ENCODE results near the gene SSH3. TPM values are rescaled to one million over a fixed set of nuclear protein-coding genes. Genes with fewer than 3 reads are reported as not detected.
"Not testable (repeated sequence)": the region's sequence is repeated elsewhere in the genome, so short reads cannot be mapped to it uniquely, and the experiment has no call there.

Gene SSH3
- total RNA-seq, 2 experiments from 2014 or later: 15.4 to 19.0 TPM

- no peak for DNase-seq
- H3K4me1 Mint-ChIP-seq: peaks cover 44% of the 10 kb centered on the region
- no peaks in the 10 kb centered on the region for H3K9me3 Mint-ChIP-seq
- CTCF ChIA-PET: no interaction called here
- H3K36me3 Mint-ChIP-seq (ENCODE audit: low read depth): no peaks in the 10 kb centered on the region
- no peak overlapping the region for H3K4me3 Mint-ChIP-seq
- peak overlapping the region; percentile 89 for H3K27ac Mint-ChIP-seq
- POLR2A ChIA-PET: interaction anchor here (0.9 to 3.2 kb wide), 5 partner anchors 8 to 49 kb away, joined by 3 to 8 read pairs (median 3); partner anchors contain the start of gene SSH3
- no peaks in the 10 kb centered on the region for H3K27me3 Mint-ChIP-seq
Measured at GRCh38 chr11:67311556-67312082, 8.3 kb downstream of the SSH3 start.

- H3K36me3 Mint-ChIP-seq (ENCODE audit: low read depth): no peaks in the 10 kb centered on the region
- peak overlapping the region; percentile 89 for H3K27ac Mint-ChIP-seq
- CTCF ChIA-PET: interaction anchor here (1.0 to 5.5 kb wide), 2 partner anchors 9 to 49 kb away, joined by 3 to 69 read pairs; partner anchors contain the start of gene SSH3
- H3K4me3 Mint-ChIP-seq: peak overlapping the region; percentile 31
- peak; percentile 62 for DNase-seq
- no peaks in the 10 kb centered on the region for H3K27me3 Mint-ChIP-seq
- H3K9me3 Mint-ChIP-seq: no peaks in the 10 kb centered on the region
- POLR2A ChIA-PET: interaction anchor here (1.2 to 3.2 kb wide), 5 partner anchors 8 to 50 kb away, joined by 3 to 8 read pairs (median 6); partner anchors contain the start of gene SSH3
- peaks cover 47% of the 10 kb centered on the region for H3K4me1 Mint-ChIP-seq
Measured at GRCh38 chr11:67312187-67313021, 9.1 kb downstream of the SSH3 start.

GRCh38 chr11:67313125-67313890 is 10.0 kb downstream of the SSH3 start:
- POLR2A ChIA-PET: interaction anchor here (0.9 to 6.3 kb wide), 6 partner anchors 9 to 48 kb away, joined by 4 to 53 read pairs (median 6); partner anchors contain the start of genes ANKRD13D and SSH3
- no peak for DNase-seq
- CTCF ChIA-PET: interaction anchor here (1.0 to 5.5 kb wide), 4 partner anchors 10 to 60 kb away, joined by 3 to 69 read pairs (median 4); partner anchors contain the start of gene SSH3
- Mint-ChIP-seq H3K27me3 (no peaks in the 10 kb centered on the region), H3K9me3 (no peaks in the 10 kb centered on the region), H3K4me3 (no peak overlapping the region), H3K36me3 (ENCODE audit: low read depth) (peaks cover 4% of the 10 kb centered on the region), H3K27ac (peak overlapping the region; percentile 89), H3K4me1 (peaks cover 52% of the 10 kb centered on the region)

GRCh38 chr11:67314218-67314617 is 10.9 kb downstream of the SSH3 start:
- Mint-ChIP-seq H3K36me3 (ENCODE audit: low read depth) (peaks cover 4% of the 10 kb centered on the region), H3K4me1 (peaks cover 58% of the 10 kb centered on the region), H3K27ac (no peak overlapping the region), H3K4me3 (no peak overlapping the region), H3K27me3 (no peaks in the 10 kb centered on the region), H3K9me3 (no peaks in the 10 kb centered on the region)
- ChIA-PET POLR2A (interaction anchor here (1.4 to 6.3 kb wide), 5 partner anchors 10 to 49 kb away, joined by 4 to 53 read pairs (median 8); partner anchors contain the start of gene ANKRD13D), CTCF (interaction anchor here (1.0 to 5.5 kb wide), 6 partner anchors 37 to 61 kb away, joined by 3 to 69 read pairs (median 4); no protein-coding TSS in a partner anchor)
- DNase-seq: no peak

- H3K4me3 Mint-ChIP-seq: peak overlapping the region; percentile 43
Measured at GRCh38 chr11:67315325-67315909, 12.1 kb downstream of the SSH3 start.

DNA sequence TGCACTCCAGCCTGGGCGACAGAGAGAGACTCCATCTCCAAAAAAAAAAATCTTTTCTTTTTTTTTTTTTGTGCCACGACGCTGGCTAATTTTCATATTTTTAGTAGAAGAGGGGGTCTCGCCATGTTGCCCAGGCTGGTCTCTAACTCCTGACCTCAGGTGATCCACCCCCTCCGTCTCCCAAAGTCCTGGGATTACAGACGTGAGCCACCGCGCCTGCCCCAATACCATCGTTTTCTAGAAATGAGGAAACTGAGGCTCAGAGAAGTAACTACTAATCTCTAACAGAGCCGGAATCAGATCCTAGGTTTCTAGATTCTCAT is 13.5 kb downstream of the SSH3 start:
- no peaks in the 10 kb centered on the region for H3K9me3 Mint-ChIP-seq

More at GRCh38 chr11:67315325-67315909, 12.1 kb downstream of the SSH3 start:
- Mint-ChIP-seq H3K27me3 (no peaks in the 10 kb centered on the region), H3K36me3 (ENCODE audit: low read depth) (peaks cover 4% of the 10 kb centered on the region), H3K9me3 (no peaks in the 10 kb centered on the region), H3K4me1 (peaks cover 58% of the 10 kb centered on the region), H3K27ac (peak overlapping the region; percentile 56)
- no peak for DNase-seq
- ChIA-PET CTCF (interaction anchor here (1.0 to 5.5 kb wide), 7 partner anchors 12 to 52 kb away, joined by 3 to 69 read pairs (median 5); partner anchors contain the start of gene SSH3), POLR2A (interaction anchor here (1.7 to 6.3 kb wide), 4 partner anchors 27 to 196 kb away, joined by 5 to 53 read pairs (median 18); partner anchors contain the start of genes ANKRD13D and KDM2A)

GRCh38 chr11:67317205-67317887 is 14.0 kb downstream of the SSH3 start:
- peaks cover 44% of the 10 kb centered on the region for H3K4me1 Mint-ChIP-seq
- H3K27ac Mint-ChIP-seq: peak overlapping the region; percentile 96
- ChIA-PET POLR2A (interaction anchor here (0.6 to 6.3 kb wide), 21 partner anchors 9 to 198 kb away, joined by 3 to 53 read pairs (median 6); partner anchors contain the start of genes ANKRD13D, GRK2, KDM2A and POLD4), CTCF (interaction anchor here (0.6 to 5.5 kb wide), 23 partner anchors 9 to 297 kb away, joined by 3 to 69 read pairs (median 6); partner anchors contain the start of genes ANKRD13D, GRK2, KDM2A and POLD4)
- no peaks in the 10 kb centered on the region for H3K9me3 Mint-ChIP-seq
- no peaks in the 10 kb centered on the region for H3K27me3 Mint-ChIP-seq
- H3K4me3 Mint-ChIP-seq: peak overlapping the region; percentile 83
- peak; percentile 99 for DNase-seq
- peaks cover 4% of the 10 kb centered on the region for H3K36me3 Mint-ChIP-seq (ENCODE audit: low read depth)

More for the DNA sequence above, 13.5 kb downstream of the SSH3 start:
- Mint-ChIP-seq H3K4me3 (peak overlapping the region; percentile 83), H3K36me3 (ENCODE audit: low read depth) (peaks cover 4% of the 10 kb centered on the region), H3K27me3 (no peaks in the 10 kb centered on the region), H3K27ac (peak overlapping the region; percentile 96), H3K4me1 (peaks cover 49% of the 10 kb centered on the region)
- CTCF ChIA-PET: interaction anchor here (0.6 to 5.5 kb wide), 22 partner anchors 9 to 297 kb away, joined by 3 to 69 read pairs (median 7); partner anchors contain the start of genes ANKRD13D, GRK2, KDM2A and POLD4
- no peak for DNase-seq
- POLR2A ChIA-PET: interaction anchor here (0.7 to 6.3 kb wide), 20 partner anchors 8 to 198 kb away, joined by 3 to 53 read pairs (median 6); partner anchors contain the start of genes ANKRD13D, GRK2, KDM2A and POLD4

GRCh38 chr11:67317888-67318555 is 14.7 kb downstream of the SSH3 start:
- CTCF ChIA-PET: interaction anchor here (0.6 to 5.5 kb wide), 21 partner anchors 10 to 296 kb away, joined by 3 to 69 read pairs (median 8); partner anchors contain the start of genes ANKRD13D, GRK2, POLD4 and SSH3
- peak overlapping the region; percentile 96 for H3K27ac Mint-ChIP-seq
- peaks cover 4% of the 10 kb centered on the region for H3K36me3 Mint-ChIP-seq (ENCODE audit: low read depth)
- H3K4me3 Mint-ChIP-seq: peak overlapping the region; percentile 83
- no peaks in the 10 kb centered on the region for H3K27me3 Mint-ChIP-seq
- DNase-seq: no peak
- POLR2A ChIA-PET: interaction anchor here (0.6 to 6.3 kb wide), 17 partner anchors 9 to 132 kb away, joined by 3 to 53 read pairs (median 8); partner anchors contain the start of genes ANKRD13D, GRK2, POLD4 and SSH3
- no peaks in the 10 kb centered on the region for H3K9me3 Mint-ChIP-seq
- peaks cover 37% of the 10 kb centered on the region for H3K4me1 Mint-ChIP-seq

- H3K36me3 Mint-ChIP-seq (ENCODE audit: low read depth); H3K27me3 Mint-ChIP-seq; H3K9me3 Mint-ChIP-seq; DNase-seq; H3K27ac Mint-ChIP-seq: not testable (repeated sequence)
- ChIA-PET POLR2A (interaction anchor here (0.6 to 6.3 kb wide), 6 partner anchors 10 to 232 kb away, joined by 3 to 53 read pairs (median 6); partner anchors contain the start of gene ANKRD13D), CTCF (interaction anchor here (0.6 to 5.1 kb wide), 6 partner anchors 20 to 181 kb away, joined by 3 to 42 read pairs (median 4); partner anchors contain the start of gene POLD4)
- peaks cover 29% of the 10 kb centered on the region for H3K4me1 Mint-ChIP-seq
- peak overlapping the region; percentile 83 for H3K4me3 Mint-ChIP-seq
Measured at GRCh38 chr11:67318876-67319275, 15.5 kb downstream of the SSH3 start.

GRCh38 chr11:67320011-67320410 is 16.7 kb downstream of the SSH3 start:
- peaks cover 23% of the 10 kb centered on the region for H3K4me1 Mint-ChIP-seq
- H3K4me3 Mint-ChIP-seq: no peak overlapping the region
- no peaks in the 10 kb centered on the region for H3K9me3 Mint-ChIP-seq
- no peaks in the 10 kb centered on the region for H3K27me3 Mint-ChIP-seq
- CTCF ChIA-PET: interaction anchor here (1.0 to 5.1 kb wide), 3 partner anchors 32 to 63 kb away, joined by 3 to 42 read pairs (median 22); partner anchors contain the start of gene POLD4
- no peak for DNase-seq
- POLR2A ChIA-PET: interaction anchor here (1.1 to 6.3 kb wide), 5 partner anchors 32 to 80 kb away, joined by 3 to 53 read pairs (median 4); partner anchors contain the start of gene ANKRD13D
- H3K36me3 Mint-ChIP-seq (ENCODE audit: low read depth): peaks cover 4% of the 10 kb centered on the region
- no peak overlapping the region for H3K27ac Mint-ChIP-seq

Measured in activated CD4-positive, alpha-beta memory T cell treated with anti-CD3 and anti-CD28 coated beads, Interleukin-2, amount 10 ng/mL, durations not matched to agents 7 days and 5 days (primary cell).